ENCODE data around the gene CARD18. TPM values are rescaled to one million over a fixed set of nuclear protein-coding genes. Genes with fewer than 3 reads are reported as not detected.

Gene CARD18
- total RNA-seq, 2 donors from 2014 or later, result not detected

Other genes with a start within 250 kb of the CARD18 start
- gene CASP12, start 241.3 kb downstream of the CARD18 start, total RNA-seq, result not detected
- 100 to 1,000 TPM; 118 to 211 TPM for gene CASP4, start 171.2 kb downstream of the CARD18 start, total RNA-seq
- under 1 TPM in 1 of 2 donors, not detected in 1; 0.33 TPM for gene CASP5, start 116.6 kb downstream of the CARD18 start, total RNA-seq
- 10 to 100 TPM; 43.8 to 84.8 TPM for gene CASP1, start 104.6 kb downstream of the CARD18 start, total RNA-seq
- gene CARD16, start 94.4 kb downstream of the CARD18 start, total RNA-seq, result 10 to 100 TPM; 17.1 to 58.3 TPM

All from natural killer cell treated with Interleukin-12 subunit alpha and Interleukin-12 subunit beta and Interleukin-15 and Interleukin-18, amount 100 ng/mL, for 72 hours (primary cell).